GM12891 (cell line): ENCODE results near the gene ITFG1.

ENCODE experiments used
- POLR2A ChIP-seq: IDR thresholded peaks from 2 replicates; pipeline ENCODE4 v1.6.1; 2011; ENCODE audit warnings: low read depth, low read length, control low read depth
- POLR2AphosphoS5 ChIP-seq: IDR thresholded peaks from 2 replicates; pipeline ENCODE4 v1.6.1; 2011; ENCODE audit warnings: low read depth, low read length, control low read depth
- SPI1 ChIP-seq: IDR thresholded peaks from 2 replicates; pipeline ENCODE4 v1.6.1; 2011; ENCODE audit warnings: low read depth, low read length, control low read depth
- TAF1 ChIP-seq: IDR thresholded peaks from 2 replicates; pipeline ENCODE4 v1.6.1; 2011; ENCODE audit warnings: low read depth, low read length, control low read depth

DNA sequence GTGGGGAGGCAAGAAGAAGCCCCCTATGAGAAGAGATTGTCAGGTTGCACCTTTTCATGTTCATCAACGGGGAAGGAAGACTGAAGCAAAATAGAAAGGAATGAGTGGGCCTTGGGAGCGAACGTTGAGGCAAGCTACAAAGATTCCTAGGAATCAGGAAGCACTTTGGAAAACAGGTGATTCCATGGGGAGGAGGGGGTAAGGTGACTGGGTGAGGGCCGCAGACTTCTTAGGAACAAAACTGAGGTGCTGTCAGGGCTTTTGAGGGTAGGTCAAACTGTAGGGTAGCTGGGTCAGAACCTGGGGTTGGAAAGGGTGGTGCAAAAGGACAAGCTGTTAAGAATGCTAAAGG is 528 bp downstream of the ITFG1 start:
- no peak for TF ChIP-seq POLR2A
- TF ChIP-seq SPI1, result no peak
- no peak for TF ChIP-seq POLR2AphosphoS5
- TF ChIP-seq TAF1, result no peak
